ENCODE results near the gene POLR3B.

POLR3B gene

GRCh38 chr12:106386813-106387535 lies 29.4 kb downstream of the POLR3B start:
- TF ChIP-seq USF1 (IDR thresholded peaks at IDR 0.05) (no peak), REST (IDR thresholded peaks at IDR 0.05; ENCODE audit: low read depth) (no peak), TEAD4 (IDR thresholded peaks at IDR 0.05) (no peak), ZBTB7A (IDR thresholded peaks at IDR 0.05; ENCODE audit: low read depth) (no peak), YY1 (IDR thresholded peaks at IDR 0.05; ENCODE audit: low read depth) (no peak), TCF12 (IDR thresholded peaks at IDR 0.05; ENCODE audit: low read depth) (no peak), FOXM1 (IDR thresholded peaks at IDR 0.05; ENCODE audit: borderline replicate concordance, low read depth) (no peak), TAF1 (IDR thresholded peaks at IDR 0.05; ENCODE audit: low read depth) (no peak), NFIC (IDR thresholded peaks at IDR 0.05) (no peak), EGR1 (IDR thresholded peaks at IDR 0.05) (no peak), CEBPB (IDR thresholded peaks at IDR 0.05) (no peak), MAX (IDR thresholded peaks at IDR 0.05) (no peak), EP300 (IDR thresholded peaks at IDR 0.05; ENCODE audit: borderline replicate concordance) (no peak), CREB1 (IDR thresholded peaks at IDR 0.05; ENCODE audit: low read depth) (no peak), RAD21 (IDR thresholded peaks at IDR 0.05; ENCODE audit: low read depth) (no peak)

- TF ChIP-seq NFIC (IDR thresholded peaks at IDR 0.05) (no peak), RAD21 (IDR thresholded peaks at IDR 0.05; ENCODE audit: low read depth) (no peak), FOXM1 (IDR thresholded peaks at IDR 0.05; ENCODE audit: borderline replicate concordance, low read depth) (no peak), CEBPB (IDR thresholded peaks at IDR 0.05) (no peak), YY1 (IDR thresholded peaks at IDR 0.05; ENCODE audit: low read depth) (no peak), TAF1 (IDR thresholded peaks at IDR 0.05; ENCODE audit: low read depth) (no peak), ZBTB7A (IDR thresholded peaks at IDR 0.05; ENCODE audit: low read depth) (no peak), TCF12 (IDR thresholded peaks at IDR 0.05; ENCODE audit: low read depth) (no peak), USF1 (IDR thresholded peaks at IDR 0.05) (no peak), CREB1 (IDR thresholded peaks at IDR 0.05; ENCODE audit: low read depth) (no peak)
These were observed 30.4 kb downstream of the POLR3B start for GRCh38 chr12:106387848-106388377.

GRCh38 chr12:106389151-106389550 lies 31.6 kb downstream of the POLR3B start:
- TF ChIP-seq CREB1 (IDR thresholded peaks at IDR 0.05; ENCODE audit: low read depth) (no peak), EGR1 (IDR thresholded peaks at IDR 0.05) (no peak), ZBTB7A (IDR thresholded peaks at IDR 0.05; ENCODE audit: low read depth) (no peak), USF1 (IDR thresholded peaks at IDR 0.05) (no peak), YY1 (IDR thresholded peaks at IDR 0.05; ENCODE audit: low read depth) (no peak), TEAD4 (IDR thresholded peaks at IDR 0.05) (no peak), TCF12 (IDR thresholded peaks at IDR 0.05; ENCODE audit: low read depth) (no peak)

GRCh38 chr12:106392759-106393158 lies 35.2 kb downstream of the POLR3B start:
- TF ChIP-seq USF1 (IDR thresholded peaks at IDR 0.05) (no peak), ZBTB7A (IDR thresholded peaks at IDR 0.05; ENCODE audit: low read depth) (no peak)

- TF ChIP-seq ZBTB7A (IDR thresholded peaks at IDR 0.05; ENCODE audit: low read depth) (no peak), EP300 (IDR thresholded peaks at IDR 0.05; ENCODE audit: borderline replicate concordance) (no peak), EGR1 (IDR thresholded peaks at IDR 0.05) (no peak), YY1 (IDR thresholded peaks at IDR 0.05; ENCODE audit: low read depth) (no peak), TAF1 (IDR thresholded peaks at IDR 0.05; ENCODE audit: low read depth) (no peak), REST (IDR thresholded peaks at IDR 0.05; ENCODE audit: low read depth) (no peak), CREB1 (IDR thresholded peaks at IDR 0.05; ENCODE audit: low read depth) (no peak), CEBPB (IDR thresholded peaks at IDR 0.05) (no peak)
These were observed 52.3 kb downstream of the POLR3B start for GRCh38 chr12:106409878-106410277.
